ENCODE results near the gene SLC25A13.
"Not testable (repeated sequence)": the region's sequence is repeated elsewhere in the genome, so short reads cannot be mapped to it uniquely, and the experiment has no call there.

The SLC25A13 gene

DNA sequence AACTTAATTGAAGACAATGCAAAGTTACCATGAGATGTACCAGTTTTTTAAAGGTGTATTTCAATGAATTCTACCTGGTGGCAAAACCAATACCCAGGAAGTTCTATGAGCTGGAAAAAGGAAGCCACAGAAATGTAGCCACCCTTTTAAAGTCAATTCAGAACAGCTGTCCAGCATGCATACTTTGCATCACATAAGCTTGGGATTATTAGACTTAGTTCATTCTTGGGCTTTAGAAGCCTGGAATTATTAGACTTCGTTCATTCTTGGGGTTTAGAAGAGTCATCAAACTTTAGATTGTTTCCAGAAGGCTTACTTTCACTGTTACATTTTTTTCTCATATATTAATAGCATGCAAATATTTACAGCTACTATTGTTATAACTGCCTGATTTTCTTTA lies 20.9 kb downstream of the SLC25A13 start:
- no peak for DNase-seq (ENCODE audit: low spot score in 2 of 2)
- in situ Hi-C loops (cut with MboI; ENCODE audit: low sequenced_read_pairs): no loop called here
- Histone ChIP-seq H3K4me1 (peaks cover 9% of the 10 kb centered on the region), H3K4me3 (no peak overlapping the region), H3K9me3 (no peaks in the 10 kb centered on the region), H3K36me3 (replicated peaks) (no peaks in the 10 kb centered on the region), H3K27me3 (ENCODE audit: low read depth) (no peaks in the 10 kb centered on the region)

DNA sequence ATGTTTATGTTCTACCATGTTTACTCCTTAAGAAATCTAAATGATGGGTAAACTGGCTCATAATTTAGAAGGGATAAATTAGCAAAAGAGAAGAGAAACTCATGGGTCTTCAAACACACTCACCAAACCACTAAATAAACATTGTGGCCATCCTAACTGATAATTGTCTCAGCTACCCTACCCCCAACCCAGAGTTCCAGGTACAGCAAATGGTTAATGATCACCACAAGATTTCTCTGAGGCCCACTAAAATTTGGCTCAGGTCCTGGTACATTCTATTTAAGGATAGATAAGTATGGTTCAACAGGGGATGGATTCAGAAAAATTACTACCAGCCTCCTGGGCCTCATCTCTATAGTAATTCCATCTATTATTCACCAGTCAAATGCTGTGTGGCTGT lies 21.4 kb downstream of the SLC25A13 start:
- H3K9me3 ChIP-seq: no peaks in the 10 kb centered on the region
- H3K36me3 ChIP-seq (replicated peaks): no peaks in the 10 kb centered on the region
- no peak for DNase-seq (ENCODE audit: low spot score in 2 of 2)
- in situ Hi-C loops (cut with MboI; ENCODE audit: low sequenced_read_pairs): no loop called here
- no peaks in the 10 kb centered on the region for H3K27me3 ChIP-seq (ENCODE audit: low read depth)
- no peak overlapping the region for H3K4me3 ChIP-seq
- H3K4me1 ChIP-seq: peaks cover 9% of the 10 kb centered on the region

DNA sequence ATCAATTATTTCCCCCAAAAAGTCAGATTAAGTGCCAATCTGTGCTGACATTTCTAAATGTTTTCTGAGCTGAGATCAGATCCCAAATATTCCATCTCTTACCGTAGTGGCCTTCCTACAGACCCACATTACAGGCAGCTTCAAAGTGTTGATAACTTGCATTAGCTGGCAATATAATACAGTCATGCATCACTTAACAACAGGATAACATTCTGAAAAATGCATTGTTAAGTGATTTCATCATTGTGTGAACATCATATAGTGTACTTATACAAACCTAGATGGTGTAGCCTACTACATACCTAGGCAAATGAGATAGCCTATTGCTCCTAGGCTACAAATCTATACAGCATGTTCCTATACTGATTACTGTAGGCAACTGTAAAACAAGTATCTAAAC lies 22.4 kb downstream of the SLC25A13 start:
- H3K4me3 ChIP-seq: no peak overlapping the region
- no peaks in the 10 kb centered on the region for H3K36me3 ChIP-seq (replicated peaks)
- no peaks in the 10 kb centered on the region for H3K9me3 ChIP-seq
- no peak for DNase-seq (ENCODE audit: low spot score in 2 of 2)
- in situ Hi-C loops (cut with MboI; ENCODE audit: low sequenced_read_pairs): no loop called here
- H3K4me1 ChIP-seq: peaks cover 9% of the 10 kb centered on the region
- H3K27me3 ChIP-seq (ENCODE audit: low read depth): no peaks in the 10 kb centered on the region

- no peaks in the 10 kb centered on the region for H3K9me3 ChIP-seq
- H3K4me1 ChIP-seq: peaks cover 9% of the 10 kb centered on the region
- H3K27me3 ChIP-seq (ENCODE audit: low read depth): no peaks in the 10 kb centered on the region
- no peaks in the 10 kb centered on the region for H3K36me3 ChIP-seq (replicated peaks)
- no peak for DNase-seq (ENCODE audit: low spot score in 2 of 2)
- in situ Hi-C loops (cut with MboI; ENCODE audit: low sequenced_read_pairs): no loop called here
- H3K4me3 ChIP-seq: no peak overlapping the region
Measured at GRCh38 chr7:96297876-96298275, 24.0 kb downstream of the SLC25A13 start.

DNA sequence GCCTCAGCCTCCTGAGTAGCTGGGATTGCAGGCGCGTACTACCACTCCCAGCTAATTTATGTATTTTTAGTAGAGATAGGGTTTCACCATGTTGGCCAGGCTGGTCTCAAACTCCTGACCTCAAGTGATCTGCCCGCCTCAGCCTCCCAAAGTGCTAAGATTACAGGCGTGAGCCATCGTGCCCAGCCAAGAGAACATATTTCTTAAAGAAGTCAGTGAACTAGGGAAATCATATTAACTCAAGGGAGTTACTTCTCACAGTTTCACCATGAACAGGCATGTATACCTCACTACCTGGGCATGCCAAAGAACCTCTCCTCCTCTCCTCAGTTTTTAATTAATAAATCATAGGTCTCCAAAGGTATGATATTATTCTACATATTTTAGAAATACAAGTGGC lies 24.5 kb downstream of the SLC25A13 start:
- in situ Hi-C loops (cut with MboI; ENCODE audit: low sequenced_read_pairs); DNase-seq (ENCODE audit: low spot score in 2 of 2); H3K4me3 ChIP-seq; H3K36me3 ChIP-seq (replicated peaks); H3K9me3 ChIP-seq; H3K4me1 ChIP-seq; H3K27me3 ChIP-seq (ENCODE audit: low read depth): not testable (repeated sequence)

- H3K36me3 ChIP-seq (replicated peaks); in situ Hi-C loops (cut with MboI; ENCODE audit: low sequenced_read_pairs); H3K9me3 ChIP-seq; H3K4me3 ChIP-seq; DNase-seq (ENCODE audit: low spot score in 2 of 2); H3K4me1 ChIP-seq; H3K27me3 ChIP-seq (ENCODE audit: low read depth): not testable (repeated sequence)
Measured at GRCh38 chr7:96293911-96294310, 28.0 kb downstream of the SLC25A13 start.

- Histone ChIP-seq H3K4me3 (no peak overlapping the region), H3K27me3 (ENCODE audit: low read depth) (no peaks in the 10 kb centered on the region), H3K36me3 (replicated peaks) (no peaks in the 10 kb centered on the region), H3K4me1 (no peaks in the 10 kb centered on the region), H3K9me3 (no peaks in the 10 kb centered on the region)
- DNase-seq (ENCODE audit: low spot score in 2 of 2): no peak
- in situ Hi-C loops (cut with MboI; ENCODE audit: low sequenced_read_pairs): no loop called here
Measured at GRCh38 chr7:96287559-96287958, 34.3 kb downstream of the SLC25A13 start.

GRCh38 chr7:96287132-96287531 lies 34.8 kb downstream of the SLC25A13 start:
- H3K4me1 ChIP-seq: no peaks in the 10 kb centered on the region
- no peaks in the 10 kb centered on the region for H3K36me3 ChIP-seq (replicated peaks)
- in situ Hi-C loops (cut with MboI; ENCODE audit: low sequenced_read_pairs): no loop called here
- no peak for DNase-seq (ENCODE audit: low spot score in 2 of 2)
- no peaks in the 10 kb centered on the region for H3K9me3 ChIP-seq
- H3K27me3 ChIP-seq (ENCODE audit: low read depth): no peaks in the 10 kb centered on the region
- no peak overlapping the region for H3K4me3 ChIP-seq

DNA sequence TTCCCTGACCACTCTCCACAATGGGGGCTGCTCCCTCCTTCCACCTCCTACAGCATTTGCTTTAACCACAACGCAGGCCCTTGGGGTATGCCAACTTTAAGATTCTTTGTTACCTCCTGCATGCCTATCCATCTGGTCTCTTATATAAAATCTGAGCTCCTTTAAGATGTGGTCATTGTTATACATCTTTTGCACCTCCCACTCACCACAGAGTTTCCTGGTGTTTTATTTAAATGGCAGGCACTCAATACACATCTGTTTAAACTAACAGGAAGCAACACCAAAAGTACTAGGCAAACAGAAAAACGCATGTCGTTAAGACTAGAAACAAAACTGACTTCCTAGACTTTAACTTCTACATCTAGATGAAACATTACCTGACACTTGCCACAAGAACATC lies 36.3 kb downstream of the SLC25A13 start:
- no peaks in the 10 kb centered on the region for H3K4me1 ChIP-seq
- in situ Hi-C loops (cut with MboI; ENCODE audit: low sequenced_read_pairs): no loop called here
- DNase-seq (ENCODE audit: low spot score in 2 of 2): no peak
- H3K9me3 ChIP-seq: no peaks in the 10 kb centered on the region
- no peak overlapping the region for H3K4me3 ChIP-seq
- H3K36me3 ChIP-seq (replicated peaks): no peaks in the 10 kb centered on the region
- no peaks in the 10 kb centered on the region for H3K27me3 ChIP-seq (ENCODE audit: low read depth)

GRCh38 chr7:96284835-96285234 lies 37.1 kb downstream of the SLC25A13 start:
- DNase-seq (ENCODE audit: low spot score in 2 of 2): no peak

GRCh38 chr7:96284240-96284639 lies 37.7 kb downstream of the SLC25A13 start:
- DNase-seq (ENCODE audit: low spot score in 2 of 2): no peak
- Histone ChIP-seq H3K4me1 (no peaks in the 10 kb centered on the region), H3K4me3 (no peak overlapping the region), H3K9me3 (no peaks in the 10 kb centered on the region), H3K27me3 (ENCODE audit: low read depth) (no peaks in the 10 kb centered on the region), H3K36me3 (replicated peaks) (no peaks in the 10 kb centered on the region)
- in situ Hi-C loops (cut with MboI; ENCODE audit: low sequenced_read_pairs): no loop called here

More at GRCh38 chr7:96284835-96285234, 37.1 kb downstream of the SLC25A13 start:
- Histone ChIP-seq H3K27me3 (ENCODE audit: low read depth) (no peaks in the 10 kb centered on the region), H3K4me1 (no peaks in the 10 kb centered on the region), H3K4me3 (no peak overlapping the region), H3K9me3 (no peaks in the 10 kb centered on the region), H3K36me3 (replicated peaks) (no peaks in the 10 kb centered on the region)
- in situ Hi-C loops (cut with MboI; ENCODE audit: low sequenced_read_pairs): no loop called here

DNA sequence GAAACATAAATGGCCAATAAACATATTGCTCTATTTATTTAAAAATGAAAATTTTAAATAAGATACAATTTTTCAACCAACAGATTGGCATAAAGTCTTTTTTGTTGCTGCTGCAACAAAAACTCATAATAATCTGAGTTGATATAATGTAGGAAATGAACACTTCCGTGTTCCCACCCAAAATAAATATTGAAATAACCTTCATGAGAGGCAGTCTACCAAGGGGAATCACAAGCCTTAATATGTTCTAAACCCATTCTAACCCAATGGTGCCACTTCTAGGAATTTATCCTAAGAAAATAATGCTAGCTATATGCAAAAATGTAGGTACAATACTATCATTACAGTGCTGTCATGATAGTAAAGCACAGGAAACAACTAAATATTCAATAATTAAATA lies 39.1 kb downstream of the SLC25A13 start:
- no peak for DNase-seq (ENCODE audit: low spot score in 2 of 2)
- Histone ChIP-seq H3K27me3 (ENCODE audit: low read depth) (no peaks in the 10 kb centered on the region), H3K4me1 (no peaks in the 10 kb centered on the region), H3K9me3 (no peaks in the 10 kb centered on the region), H3K4me3 (no peak overlapping the region), H3K36me3 (replicated peaks) (no peaks in the 10 kb centered on the region)
- in situ Hi-C loops (cut with MboI; ENCODE audit: low sequenced_read_pairs): no loop called here

GRCh38 chr7:96277921-96278320 lies 44.0 kb downstream of the SLC25A13 start:
- Histone ChIP-seq H3K4me3 (no peak overlapping the region), H3K36me3 (replicated peaks) (peaks cover 7% of the 10 kb centered on the region; the same call in 1 of the 2 replicates), H3K4me1 (no peaks in the 10 kb centered on the region), H3K27me3 (ENCODE audit: low read depth) (no peaks in the 10 kb centered on the region), H3K9me3 (peaks cover 2% of the 10 kb centered on the region; the same call in 1 of the 2 replicates)
- DNase-seq (ENCODE audit: low spot score in 2 of 2): no peak
- in situ Hi-C loops (cut with MboI; ENCODE audit: low sequenced_read_pairs): no loop called here

DNA sequence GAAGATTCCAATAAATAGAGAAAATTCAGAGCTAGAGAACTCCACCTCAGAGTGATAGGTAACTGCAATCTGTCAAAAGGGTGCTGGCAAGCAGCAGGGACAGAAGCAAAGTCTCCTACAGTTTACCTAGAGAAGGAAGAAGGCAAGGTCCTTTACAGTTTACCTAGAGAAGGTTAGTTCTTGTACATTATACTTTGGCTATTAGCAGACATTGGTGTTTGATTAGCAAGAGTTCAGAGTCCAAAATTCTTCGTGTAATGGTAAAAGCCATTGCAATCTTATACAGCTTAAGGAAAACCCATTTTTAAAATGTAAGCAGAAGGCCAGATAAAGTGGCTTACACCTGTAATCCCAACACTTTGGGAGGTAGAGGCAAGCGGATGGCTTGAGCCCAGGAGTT lies 45.9 kb downstream of the SLC25A13 start:
- no peaks in the 10 kb centered on the region for H3K27me3 ChIP-seq (ENCODE audit: low read depth)
- H3K9me3 ChIP-seq: peaks cover 2% of the 10 kb centered on the region; the same call in 1 of the 2 replicates
- H3K36me3 ChIP-seq (replicated peaks): peaks cover 7% of the 10 kb centered on the region; the same call in 1 of the 2 replicates
- peaks cover 6% of the 10 kb centered on the region; the same call in 1 of the 2 replicates for H3K4me1 ChIP-seq
- in situ Hi-C loops (cut with MboI; ENCODE audit: low sequenced_read_pairs): no loop called here
- DNase-seq (ENCODE audit: low spot score in 2 of 2): no peak
- no peak overlapping the region for H3K4me3 ChIP-seq

DNA sequence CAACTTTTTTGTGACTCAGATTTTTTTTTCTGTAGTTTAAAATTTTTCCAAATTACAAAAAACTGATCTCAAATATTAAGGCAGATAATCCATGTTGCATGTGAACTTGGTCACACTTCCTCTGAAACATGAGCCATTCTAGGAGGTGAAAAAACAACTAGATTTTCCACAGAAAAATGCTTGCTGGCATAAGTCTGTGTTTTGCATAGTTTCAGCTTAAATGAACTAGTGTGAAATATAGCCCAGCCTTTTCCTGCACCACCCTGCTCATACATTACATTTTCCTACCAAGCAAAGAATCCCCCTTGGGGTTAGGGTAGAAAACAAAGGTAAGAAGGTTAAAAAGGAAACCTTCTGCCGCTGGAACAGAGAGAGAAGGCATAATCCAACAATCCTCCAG lies 48.2 kb downstream of the SLC25A13 start:
- no peak for DNase-seq (ENCODE audit: low spot score in 2 of 2)
- H3K4me1 ChIP-seq: peaks cover 6% of the 10 kb centered on the region; the same call in 1 of the 2 replicates
- peaks cover 7% of the 10 kb centered on the region; the same call in 1 of the 2 replicates for H3K36me3 ChIP-seq (replicated peaks)
- peaks cover 2% of the 10 kb centered on the region; the same call in 1 of the 2 replicates for H3K9me3 ChIP-seq
- no peak overlapping the region for H3K4me3 ChIP-seq
- in situ Hi-C loops (cut with MboI; ENCODE audit: low sequenced_read_pairs): no loop called here
- no peaks in the 10 kb centered on the region for H3K27me3 ChIP-seq (ENCODE audit: low read depth)
